Uterus (tissue), 4 donors: Measurements from ENCODE around the gene CTSD. TPM values are rescaled to one million over a fixed set of nuclear protein-coding genes. Genes with fewer than 3 reads are reported as not detected.

Experiments
- DNase-seq, 2 donors: peaks; one replicate each; pipeline ENCODE4 v3.0.0-alpha.2; 2019 to 2020
- H3K27ac ChIP-seq, 2 donors: fragments of 200-600 bp; sonication (generic); 1 replicate in 1 of 2; 2 replicates in 1 of 2; pipeline ENCODE4 v1.5.1; 2016 to 2018
- H3K27me3 ChIP-seq, 2 donors: fragments of 200-600 bp; sonication (generic); one replicate each; pipeline ENCODE4 v1.5.1; 2018 to 2019; ENCODE audit warnings: control low read depth in 1 of 2
- H3K36me3 ChIP-seq, 2 donors: fragments of 200-600 bp; sonication (generic); one replicate each; pipeline ENCODE4 v1.5.1; 2019; ENCODE audit warnings: control low read depth in 1 of 2
- H3K4me1 ChIP-seq, 2 donors: fragments of 200-600 bp; sonication (generic); one replicate each; pipeline ENCODE4 v1.5.1; 2018 to 2019; ENCODE audit warnings: control low read depth in 1 of 2
- H3K4me3 ChIP-seq, 2 donors: fragments of 200-600 bp; sonication (generic); 1 replicate in 1 of 2; 2 replicates in 1 of 2; pipeline ENCODE4 v1.5.1; 2018 to 2019; ENCODE audit warnings: mild to moderate bottlenecking in 1 of 2
- H3K9me3 ChIP-seq, 2 donors: fragments of 200-600 bp; sonication (generic); one replicate each; pipeline ENCODE4 v1.5.1; 2019; ENCODE audit warnings: control low read depth in 1 of 2
- POLR2A ChIP-seq, 2 donors: fragments of 450-650 bp; IDR thresholded peaks; one replicate each; pipeline ENCODE4 v1.6.1; 2016; ENCODE audit warnings: antibody characterized with exemption in 2 of 2, mild to moderate bottlenecking in 1 of 2, moderate library complexity in 1 of 2
- intact Hi-C: fragments of 100-400 bp; cut with DNase I; formaldehyde crosslinking; loops from one replicate; pipeline ENCODE4 v1.15.1; 2023; ENCODE audit warnings: low total_unique reads
- total RNA-seq, 4 donors: library from RNA; depleted of rRNA in 3 of 4; stranded (reverse); fragments of >200 nt in 3 of 4; gene quantifications; one replicate each; pipeline versions ENCODE4 v1.1.0 to v1.2.4, GENCODE V29; 2014 to 2023
- TF ChIP-seq, protein P1 (sequence below), 4 experiments: fragments of 200-600 bp in 2 of 4; fragments of 450-650 bp in 2 of 4; sonication (generic) in 2 of 4; IDR thresholded peaks; one replicate each; pipeline ENCODE4 v1.5.1; 2016 to 2019; ENCODE audit warnings: antibody characterized with exemption in 4 of 4, mild to moderate bottlenecking in 2 of 4, moderate library complexity in 1 of 4
- donor health status: DM: yes; HTN: yes; CAD: no.

CTSD gene
- total RNA-seq, 4 donors from 2014 or later: 80.0 to 188 (median 126) TPM

DNA sequence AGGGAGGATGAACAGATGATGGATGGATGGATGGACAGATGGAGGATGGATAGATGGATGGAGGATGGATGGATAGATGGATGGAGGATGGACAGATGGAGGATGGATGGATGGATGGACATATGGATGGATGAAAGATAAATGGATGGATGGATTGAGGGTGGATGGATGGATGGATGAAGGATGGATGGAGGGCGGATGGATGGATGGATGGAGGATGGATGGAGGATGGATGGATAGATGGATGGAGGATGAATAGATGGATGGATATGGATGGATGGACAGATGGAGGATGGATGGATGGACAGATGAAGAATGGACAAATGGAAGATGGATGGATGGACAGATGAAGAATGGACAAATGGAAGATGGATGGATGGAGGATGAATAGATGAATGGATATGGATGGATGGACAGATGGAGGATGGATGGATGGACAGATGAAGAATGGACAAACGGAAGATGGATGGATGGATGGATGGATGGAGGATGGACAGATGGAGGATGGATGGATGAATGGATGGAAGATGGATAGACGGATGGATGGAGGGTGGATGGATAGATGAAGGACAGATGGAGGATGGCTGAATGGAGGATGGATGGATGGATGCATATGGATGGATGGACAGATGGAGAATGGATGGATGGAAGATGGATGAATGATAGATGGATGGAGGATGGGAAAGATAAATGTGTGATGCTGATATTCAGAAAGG, 20.7 kb downstream of the CTSD start:
- no peak for DNase-seq
- intact Hi-C loops: no loop called here
- Histone ChIP-seq H3K4me1 (no peaks in the 10 kb centered on the region), H3K27me3 (no peaks in the 10 kb centered on the region), H3K27ac (no peak overlapping the region), H3K9me3 (no peaks in the 10 kb centered on the region), H3K36me3 (no peaks in the 10 kb centered on the region), H3K4me3 (no peak overlapping the region)
- TF ChIP-seq POLR2A (IDR thresholded peaks at IDR 0.05): no peak
- TF ChIP-seq, protein P1, sequence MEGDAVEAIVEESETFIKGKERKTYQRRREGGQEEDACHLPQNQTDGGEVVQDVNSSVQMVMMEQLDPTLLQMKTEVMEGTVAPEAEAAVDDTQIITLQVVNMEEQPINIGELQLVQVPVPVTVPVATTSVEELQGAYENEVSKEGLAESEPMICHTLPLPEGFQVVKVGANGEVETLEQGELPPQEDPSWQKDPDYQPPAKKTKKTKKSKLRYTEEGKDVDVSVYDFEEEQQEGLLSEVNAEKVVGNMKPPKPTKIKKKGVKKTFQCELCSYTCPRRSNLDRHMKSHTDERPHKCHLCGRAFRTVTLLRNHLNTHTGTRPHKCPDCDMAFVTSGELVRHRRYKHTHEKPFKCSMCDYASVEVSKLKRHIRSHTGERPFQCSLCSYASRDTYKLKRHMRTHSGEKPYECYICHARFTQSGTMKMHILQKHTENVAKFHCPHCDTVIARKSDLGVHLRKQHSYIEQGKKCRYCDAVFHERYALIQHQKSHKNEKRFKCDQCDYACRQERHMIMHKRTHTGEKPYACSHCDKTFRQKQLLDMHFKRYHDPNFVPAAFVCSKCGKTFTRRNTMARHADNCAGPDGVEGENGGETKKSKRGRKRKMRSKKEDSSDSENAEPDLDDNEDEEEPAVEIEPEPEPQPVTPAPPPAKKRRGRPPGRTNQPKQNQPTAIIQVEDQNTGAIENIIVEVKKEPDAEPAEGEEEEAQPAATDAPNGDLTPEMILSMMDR (IDR thresholded peaks at IDR 0.05): no peak

DNA sequence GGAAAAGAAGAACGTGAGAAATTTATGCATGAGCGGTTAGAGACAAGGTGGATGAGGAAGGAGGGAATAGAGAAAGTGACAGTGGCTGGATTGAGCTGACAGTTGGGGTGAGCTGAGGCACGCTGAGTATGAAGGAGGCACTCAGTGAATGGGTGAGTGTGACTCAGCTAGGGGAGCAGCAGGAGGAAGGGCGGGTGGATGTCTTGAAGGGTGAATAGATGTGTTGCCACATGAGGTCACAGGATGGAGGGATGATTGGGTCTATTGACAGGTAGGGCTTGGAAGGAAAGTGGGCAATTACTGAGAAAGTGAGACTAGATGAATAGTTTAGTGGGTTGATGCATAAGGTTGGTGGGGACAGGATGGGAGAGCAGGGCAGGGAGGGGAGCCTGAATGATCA, 21.4 kb downstream of the CTSD start:
- Histone ChIP-seq H3K4me3 (no peak overlapping the region), H3K4me1 (no peaks in the 10 kb centered on the region), H3K27me3 (no peaks in the 10 kb centered on the region), H3K27ac (no peak overlapping the region), H3K9me3 (peaks cover 0 to 1% of the 10 kb centered on the region in 2 donors), H3K36me3 (no peaks in the 10 kb centered on the region)
- intact Hi-C loops: no loop called here
- TF ChIP-seq, protein P1 (IDR thresholded peaks at IDR 0.05): no peak
- DNase-seq: peak in 1 of 2 donors; percentile 6

DNA sequence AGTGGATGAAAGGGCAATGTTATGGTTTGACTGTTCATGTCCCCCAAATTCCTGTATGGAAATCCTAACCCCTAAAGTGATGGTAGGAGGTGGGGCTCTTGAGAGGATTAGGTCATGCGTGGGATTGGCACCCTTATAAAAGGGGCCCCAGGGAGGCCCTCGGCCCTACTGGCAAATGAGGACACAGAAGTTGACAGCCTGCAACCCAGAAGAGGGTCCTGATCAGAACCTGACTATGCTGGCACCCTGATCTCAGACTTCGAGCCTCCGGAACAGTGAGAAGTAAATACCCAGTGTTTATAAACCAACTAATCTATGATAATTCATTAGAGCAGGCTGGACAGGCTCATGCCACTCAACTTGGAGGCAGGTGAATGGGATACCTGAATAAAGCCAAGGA, 22.0 kb downstream of the CTSD start:
- Histone ChIP-seq H3K27me3 (no peaks in the 10 kb centered on the region), H3K27ac (no peak overlapping the region), H3K36me3 (no peaks in the 10 kb centered on the region), H3K9me3 (peaks cover 0 to 6% of the 10 kb centered on the region in 2 donors), H3K4me3 (no peak overlapping the region), H3K4me1 (no peaks in the 10 kb centered on the region)
- intact Hi-C loops: no loop called here
- no peak for TF ChIP-seq POLR2A (IDR thresholded peaks at IDR 0.05)
- TF ChIP-seq, protein P1 (IDR thresholded peaks at IDR 0.05): no peak
- DNase-seq: peak in 1 of 2 donors; percentile 1

DNA sequence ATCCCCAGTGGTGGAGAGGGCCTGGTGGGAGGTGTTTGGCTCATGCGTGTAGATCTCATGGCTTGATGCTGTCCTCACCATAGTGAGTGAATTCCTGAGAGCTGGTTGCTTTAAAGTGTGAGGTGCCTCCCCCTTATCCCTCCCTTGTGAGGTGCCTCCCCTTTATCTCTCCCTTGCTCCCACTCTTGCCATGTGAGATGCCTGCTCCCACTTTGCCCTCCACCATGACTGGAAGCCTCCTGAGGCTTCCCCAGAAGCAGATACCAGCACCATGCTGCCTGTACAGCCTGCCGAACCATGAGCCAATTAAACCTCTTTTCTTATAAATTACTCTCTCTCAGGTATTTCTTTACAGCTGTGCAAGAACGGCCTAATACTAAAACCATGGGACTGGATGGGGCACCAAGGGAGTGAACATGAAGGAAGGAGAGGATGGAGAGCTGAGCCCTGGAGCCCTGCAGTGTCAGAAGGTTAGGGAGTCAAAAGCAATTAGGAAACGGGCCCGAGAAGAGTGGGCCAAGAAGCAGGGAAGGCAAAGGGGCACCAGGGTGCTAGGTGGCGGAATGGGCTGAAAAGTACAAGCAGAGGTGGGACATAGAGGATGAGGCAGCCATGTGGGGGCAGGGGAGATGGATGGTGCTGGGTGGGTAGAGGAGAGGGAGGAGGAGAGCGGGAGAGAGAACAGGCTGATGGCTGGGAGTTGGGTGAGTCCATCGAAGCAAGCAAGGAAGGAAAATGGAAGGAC, 22.8 kb downstream of the CTSD start:
- Histone ChIP-seq H3K9me3 (peaks cover 0 to 11% of the 10 kb centered on the region in 2 donors), H3K4me3 (no peak overlapping the region), H3K4me1 (no peaks in the 10 kb centered on the region), H3K27me3 (no peaks in the 10 kb centered on the region), H3K36me3 (no peaks in the 10 kb centered on the region), H3K27ac (no peak overlapping the region)
- peak in 1 of 2 donors; percentile 1 for DNase-seq
- intact Hi-C loops: no loop called here
- no peak for TF ChIP-seq POLR2A (IDR thresholded peaks at IDR 0.05)
- TF ChIP-seq, protein P1 (IDR thresholded peaks at IDR 0.05): no peak

DNA sequence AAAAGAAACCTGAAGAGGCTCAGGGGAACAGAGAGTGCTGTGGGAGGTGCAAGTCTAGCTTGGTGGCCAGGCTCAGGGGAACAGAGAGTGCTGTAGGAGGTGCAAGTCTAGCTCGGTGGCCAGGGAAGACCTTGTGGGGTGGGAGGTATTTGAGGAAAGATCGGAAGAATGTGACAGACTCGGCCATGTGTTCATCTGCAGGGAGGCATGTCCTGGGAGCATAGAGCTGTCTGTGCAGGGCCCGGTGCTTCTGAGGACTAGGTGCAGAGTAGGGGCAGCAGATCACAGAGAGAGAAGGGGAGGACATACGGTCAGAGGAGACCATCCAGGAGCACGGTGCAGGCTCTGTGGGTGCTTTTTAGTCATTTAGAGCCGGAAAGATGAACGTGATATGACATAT, 24.2 kb downstream of the CTSD start:
- H3K4me3 ChIP-seq: no peak overlapping the region
- peaks cover 0 to 11% of the 10 kb centered on the region in 2 donors for H3K9me3 ChIP-seq
- no peaks in the 10 kb centered on the region for H3K4me1 ChIP-seq
- no peaks in the 10 kb centered on the region for H3K36me3 ChIP-seq
- no peak for TF ChIP-seq POLR2A (IDR thresholded peaks at IDR 0.05)
- TF ChIP-seq, protein P1 (IDR thresholded peaks at IDR 0.05): no peak
- no peak overlapping the region for H3K27ac ChIP-seq
- intact Hi-C loops: no loop called here
- peaks cover 0 to 4% of the 10 kb centered on the region in 2 donors for H3K27me3 ChIP-seq
- peak in 1 of 2 donors; percentile 2 for DNase-seq
